SK-N-SH (cell line): ENCODE data around the gene OR8B4.

Source experiments
- CHD2 ChIP-seq: fragments of 150-350 bp; IDR thresholded peaks from 2 replicates; pipeline ENCODE4 v1.6.1; 2018; ENCODE audit warnings: low read length; ENCODE audit not compliant: partially characterized antibody
- ELF1 ChIP-seq: IDR thresholded peaks from 2 replicates; pipeline ENCODE4 v1.4.0; 2012
- GABPA ChIP-seq: IDR thresholded peaks from 2 replicates; pipeline ENCODE4 v1.4.0; 2012; ENCODE audit warnings: low read depth, mild to moderate bottlenecking
- GATA2 ChIP-seq: sonication (generic); formaldehyde crosslinking; IDR thresholded peaks from 2 replicates; pipeline ENCODE4 v1.5.0; 2020; ENCODE audit warnings: mild to moderate bottlenecking, missing genetic modification reagents
- POLR2AphosphoS5 ChIP-seq: IDR thresholded peaks from 2 replicates; pipeline ENCODE4 v1.6.1; 2012; ENCODE audit warnings: low read depth, low read length
- RAD21 ChIP-seq: IDR thresholded peaks from 2 replicates; pipeline ENCODE4 v1.6.1; 2012; ENCODE audit warnings: mild to moderate bottlenecking, low read length
- SIN3A ChIP-seq: IDR thresholded peaks from 2 replicates; pipeline ENCODE4 v1.6.1; 2012; ENCODE audit warnings: low read depth, mild to moderate bottlenecking, low read length, moderate library complexity, borderline replicate concordance
- TF ChIP-seq, protein P1 (sequence below): fragments of 200-600 bp; sonication (generic); IDR thresholded peaks from 2 replicates; pipeline ENCODE4 v1.6.1; 2017; ENCODE audit warnings: antibody characterized with exemption, mild to moderate bottlenecking, moderate library complexity
- TF ChIP-seq, protein P2 (sequence below): IDR thresholded peaks from 2 replicates; pipeline ENCODE4 v1.4.0; 2012; ENCODE audit warnings: low read depth, borderline replicate concordance

DNA sequence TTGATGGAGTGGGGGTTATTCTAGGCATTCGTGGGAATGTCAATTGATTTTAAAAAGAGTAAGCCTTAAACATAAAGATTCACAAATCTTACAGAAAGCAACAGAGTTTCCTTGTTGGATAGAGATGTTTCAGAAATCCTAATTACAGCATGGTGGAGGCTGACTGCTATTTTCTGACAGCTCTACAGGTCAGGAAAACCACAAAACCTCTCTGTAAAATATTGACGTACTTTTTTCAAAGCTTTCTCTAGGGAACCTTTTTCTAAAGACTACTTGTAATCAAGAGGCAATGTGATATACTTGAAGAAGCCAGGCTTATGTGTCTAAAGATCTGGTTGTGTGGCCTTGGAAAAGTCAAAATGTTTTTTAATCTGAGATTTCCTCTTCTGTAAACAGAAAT lies 29.9 kb upstream of the OR8B4 start:
- TF ChIP-seq ELF1, result no peak
- TF ChIP-seq GATA2, result no peak
- TF ChIP-seq GABPA, result no peak
- no peak for TF ChIP-seq POLR2AphosphoS5
- TF ChIP-seq, protein P1, sequence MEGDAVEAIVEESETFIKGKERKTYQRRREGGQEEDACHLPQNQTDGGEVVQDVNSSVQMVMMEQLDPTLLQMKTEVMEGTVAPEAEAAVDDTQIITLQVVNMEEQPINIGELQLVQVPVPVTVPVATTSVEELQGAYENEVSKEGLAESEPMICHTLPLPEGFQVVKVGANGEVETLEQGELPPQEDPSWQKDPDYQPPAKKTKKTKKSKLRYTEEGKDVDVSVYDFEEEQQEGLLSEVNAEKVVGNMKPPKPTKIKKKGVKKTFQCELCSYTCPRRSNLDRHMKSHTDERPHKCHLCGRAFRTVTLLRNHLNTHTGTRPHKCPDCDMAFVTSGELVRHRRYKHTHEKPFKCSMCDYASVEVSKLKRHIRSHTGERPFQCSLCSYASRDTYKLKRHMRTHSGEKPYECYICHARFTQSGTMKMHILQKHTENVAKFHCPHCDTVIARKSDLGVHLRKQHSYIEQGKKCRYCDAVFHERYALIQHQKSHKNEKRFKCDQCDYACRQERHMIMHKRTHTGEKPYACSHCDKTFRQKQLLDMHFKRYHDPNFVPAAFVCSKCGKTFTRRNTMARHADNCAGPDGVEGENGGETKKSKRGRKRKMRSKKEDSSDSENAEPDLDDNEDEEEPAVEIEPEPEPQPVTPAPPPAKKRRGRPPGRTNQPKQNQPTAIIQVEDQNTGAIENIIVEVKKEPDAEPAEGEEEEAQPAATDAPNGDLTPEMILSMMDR, result no peak
- TF ChIP-seq CHD2, result no peak
- no peak for TF ChIP-seq SIN3A
- no peak for TF ChIP-seq RAD21
- TF ChIP-seq, protein P2, sequence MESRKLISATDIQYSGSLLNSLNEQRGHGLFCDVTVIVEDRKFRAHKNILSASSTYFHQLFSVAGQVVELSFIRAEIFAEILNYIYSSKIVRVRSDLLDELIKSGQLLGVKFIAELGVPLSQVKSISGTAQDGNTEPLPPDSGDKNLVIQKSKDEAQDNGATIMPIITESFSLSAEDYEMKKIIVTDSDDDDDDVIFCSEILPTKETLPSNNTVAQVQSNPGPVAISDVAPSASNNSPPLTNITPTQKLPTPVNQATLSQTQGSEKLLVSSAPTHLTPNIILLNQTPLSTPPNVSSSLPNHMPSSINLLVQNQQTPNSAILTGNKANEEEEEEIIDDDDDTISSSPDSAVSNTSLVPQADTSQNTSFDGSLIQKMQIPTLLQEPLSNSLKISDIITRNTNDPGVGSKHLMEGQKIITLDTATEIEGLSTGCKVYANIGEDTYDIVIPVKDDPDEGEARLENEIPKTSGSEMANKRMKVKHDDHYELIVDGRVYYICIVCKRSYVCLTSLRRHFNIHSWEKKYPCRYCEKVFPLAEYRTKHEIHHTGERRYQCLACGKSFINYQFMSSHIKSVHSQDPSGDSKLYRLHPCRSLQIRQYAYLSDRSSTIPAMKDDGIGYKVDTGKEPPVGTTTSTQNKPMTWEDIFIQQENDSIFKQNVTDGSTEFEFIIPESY, result no peak
